ENCODE results near the gene PSG6.
"Not testable (repeated sequence)": the region's sequence is repeated elsewhere in the genome, so short reads cannot be mapped to it uniquely, and the experiment has no call there.

- peak; percentile 56 for TF ChIP-seq CTCF (conservative IDR thresholded peaks at IDR 0.05; ENCODE audit: low read length)
- not testable (repeated sequence) for TF ChIP-seq EZH2phosphoT487 (IDR thresholded peaks at IDR 0.05; ENCODE audit: borderline replicate concordance, low read depth, low read length)
These were observed 36.4 kb downstream of the PSG6 start for GRCh38 chr19:42881279-42881678.
